ENCODE results near the gene ILDR2.

GRCh38 chr1:166869318-166870099 is 105.8 kb downstream of the ILDR2 start:
- no peak for TF ChIP-seq CTCF (IDR thresholded peaks at IDR 0.05; ENCODE audit: insufficient read depth, low read depth, low read length)
- no peak for TF ChIP-seq EZH2 (IDR thresholded peaks at IDR 0.05; ENCODE audit: insufficient read depth, low read length)
